Urothelium cell line (cell line): ENCODE data around the gene RAB1B.

Experiments used
- DNase-seq: peaks from one replicate; pipeline ENCODE4 v3.0.0; 2011; ENCODE audit warnings: low spot score, mixed read lengths
- FAIRE-seq: peaks from 2 replicates; lab custom pipeline; 2011; peaks lifted over from hg19 to GRCh38; lab: Jason Lieb, UNC

The RAB1B gene

DNA sequence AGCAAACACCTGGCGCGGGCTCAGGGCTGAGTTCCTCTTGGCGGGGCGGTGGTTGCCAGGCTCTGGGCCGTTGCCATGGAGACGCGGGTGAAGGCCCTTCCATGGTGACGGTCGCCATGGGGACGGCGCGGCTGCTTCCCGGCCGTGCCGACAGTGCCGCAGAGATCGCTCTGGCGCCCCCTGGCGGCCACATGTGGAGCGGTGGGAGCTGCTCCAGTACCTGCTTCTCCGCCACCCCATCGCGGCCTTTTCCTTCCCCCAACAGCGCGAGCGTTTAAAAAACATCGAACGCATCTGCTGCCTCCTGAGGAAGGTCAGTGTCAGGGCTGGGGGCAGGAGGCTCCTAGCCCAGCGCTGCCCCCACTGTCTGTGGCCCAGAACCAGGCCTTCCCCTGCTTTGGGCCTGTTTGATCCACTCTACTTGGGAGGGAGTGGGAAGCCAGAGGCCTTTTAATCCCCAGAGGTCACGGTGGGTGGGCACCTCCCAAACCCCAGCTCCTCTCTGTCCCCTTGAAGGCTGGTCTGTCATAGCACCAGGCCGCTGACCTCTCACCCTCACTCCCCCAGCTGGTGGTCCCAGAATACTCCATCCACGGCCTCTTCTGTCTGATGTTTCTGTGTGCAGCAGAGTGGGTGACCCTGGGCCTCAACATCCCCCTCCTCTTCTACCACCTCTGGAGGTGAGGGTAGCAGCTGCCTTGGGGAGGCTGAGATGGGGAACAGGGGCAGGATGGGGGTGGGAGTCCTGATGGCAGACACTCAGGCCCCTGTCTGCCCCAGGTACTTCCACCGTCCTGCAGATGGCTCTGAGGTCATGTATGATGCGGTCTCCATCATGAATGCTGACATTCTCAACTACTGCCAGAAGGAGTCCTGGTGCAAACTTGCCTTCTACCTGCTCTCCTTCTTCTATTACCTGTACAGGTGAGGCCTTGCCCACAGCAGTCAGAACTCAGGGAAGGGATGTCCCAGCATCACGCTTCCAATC, 14.3 kb downstream of the RAB1B start:
- DNase-seq (peak; percentile 98), FAIRE-seq (peak; percentile 98)

DNA sequence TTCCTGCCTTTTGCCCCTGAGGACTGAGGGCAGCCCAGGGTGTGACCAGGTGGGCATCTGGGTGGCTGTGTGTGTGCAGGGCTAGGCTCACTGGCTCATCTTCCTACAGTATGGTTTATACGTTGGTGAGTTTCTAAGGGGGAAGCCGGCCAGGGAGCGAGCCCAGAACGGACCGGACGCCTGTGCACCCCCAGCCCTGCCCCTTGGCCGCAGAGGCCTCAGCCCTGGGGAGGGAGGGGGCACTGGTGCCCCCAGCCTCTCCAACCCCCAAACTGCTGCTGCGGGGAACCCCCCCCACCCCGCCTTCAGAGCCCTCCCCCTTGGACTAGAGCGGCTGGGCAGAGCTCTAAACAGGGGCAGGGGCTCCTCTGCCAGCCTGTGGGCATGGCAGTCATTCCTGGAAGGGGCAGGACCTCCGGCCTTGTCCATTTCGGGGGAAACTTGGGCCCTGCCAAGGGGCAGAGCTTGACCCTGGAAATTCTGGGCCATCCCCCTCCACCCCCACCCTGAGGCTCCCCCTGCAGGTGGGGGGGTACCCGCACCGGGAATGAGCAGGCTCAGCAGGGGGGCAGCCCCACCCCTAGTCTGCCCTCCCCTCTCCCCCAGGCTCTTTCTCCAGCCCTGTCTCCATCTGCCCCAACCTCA, 15.1 kb downstream of the RAB1B start:
- FAIRE-seq: no peak

DNA sequence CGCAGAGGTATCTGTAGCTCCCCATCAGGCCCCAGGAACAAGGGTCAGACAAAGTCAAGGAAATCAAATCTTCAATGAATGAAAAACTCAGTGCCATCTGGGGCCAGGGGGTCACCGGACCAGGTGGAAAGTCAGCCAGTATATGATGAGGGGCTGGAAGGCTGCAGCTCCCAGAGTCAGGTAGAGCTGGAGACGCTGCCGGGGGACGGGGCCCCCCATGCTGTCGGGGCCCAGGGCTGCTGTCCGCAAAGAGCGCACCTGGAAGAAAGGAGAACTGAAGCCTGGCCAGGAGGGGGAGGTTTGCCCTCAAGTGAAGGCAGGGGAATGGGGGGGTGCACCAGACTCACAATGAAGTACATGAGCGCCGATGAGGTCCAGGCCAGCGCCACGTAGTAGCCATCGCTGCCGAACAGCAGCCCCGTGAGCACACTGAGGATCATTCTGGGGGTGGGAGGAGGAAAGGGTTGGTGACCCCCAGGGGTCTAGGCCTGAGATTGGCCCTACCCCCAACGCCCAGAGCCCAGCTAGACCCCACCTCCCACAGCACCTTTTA, 16.2 kb downstream of the RAB1B start:
- FAIRE-seq (no peak), DNase-seq (no peak)

More for the DNA sequence above, 15.1 kb downstream of the RAB1B start:
- no peak for DNase-seq

DNA sequence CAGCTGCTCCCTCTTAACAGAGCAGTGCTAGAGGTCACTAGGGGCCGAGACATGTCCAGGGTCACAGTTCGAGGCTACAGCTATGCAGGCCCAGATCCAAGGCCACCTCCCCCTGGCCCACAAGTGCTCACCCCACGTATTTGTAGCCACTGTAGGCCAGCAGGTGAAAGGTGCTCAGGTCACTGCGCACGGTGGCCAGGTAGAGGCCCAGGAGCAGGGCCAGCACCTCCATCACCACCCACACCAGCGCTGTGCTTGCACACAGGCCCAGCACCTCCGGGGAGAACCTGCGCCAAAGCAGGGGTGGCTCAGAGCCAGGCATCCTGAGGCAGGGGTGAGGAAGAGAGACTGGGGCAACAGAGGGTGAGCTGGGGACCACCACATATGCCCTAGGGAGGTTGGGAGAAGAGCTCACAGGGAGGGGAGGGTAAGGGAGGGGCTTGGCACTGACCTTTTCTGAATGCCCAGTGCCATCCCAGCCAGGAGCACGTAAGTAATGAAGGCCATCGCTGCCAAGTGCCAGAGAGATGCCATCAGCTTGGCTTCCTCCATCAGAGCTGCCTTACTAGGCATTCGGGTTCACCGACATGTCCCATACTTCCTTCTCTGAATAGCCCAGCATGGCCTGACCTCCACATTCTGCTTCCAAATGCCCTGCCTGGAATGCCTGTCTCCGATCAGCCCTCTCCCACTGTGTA, 17.0 kb downstream of the RAB1B start:
- FAIRE-seq (no peak), DNase-seq (no peak)

DNA sequence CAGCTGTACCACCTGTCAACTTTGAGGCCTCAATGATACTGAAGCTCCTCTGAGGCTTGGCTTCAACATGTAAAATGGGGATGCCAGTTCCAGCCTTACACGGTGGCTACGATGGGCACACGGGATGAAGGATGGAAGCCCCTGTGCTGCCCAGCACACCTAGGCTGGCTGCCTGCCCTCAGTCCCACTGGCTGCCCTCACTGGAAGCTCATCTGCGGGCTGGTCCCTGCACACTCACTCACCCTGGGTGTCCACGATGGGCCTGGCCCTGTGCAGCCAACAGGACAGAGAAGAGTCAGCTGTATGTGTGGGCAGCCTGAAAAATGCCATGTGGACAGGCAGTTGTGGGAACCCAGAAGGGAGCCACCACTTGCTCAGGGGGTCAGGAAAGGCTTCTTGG, 18.3 kb downstream of the RAB1B start:
- no peak for DNase-seq
- FAIRE-seq: no peak

DNA sequence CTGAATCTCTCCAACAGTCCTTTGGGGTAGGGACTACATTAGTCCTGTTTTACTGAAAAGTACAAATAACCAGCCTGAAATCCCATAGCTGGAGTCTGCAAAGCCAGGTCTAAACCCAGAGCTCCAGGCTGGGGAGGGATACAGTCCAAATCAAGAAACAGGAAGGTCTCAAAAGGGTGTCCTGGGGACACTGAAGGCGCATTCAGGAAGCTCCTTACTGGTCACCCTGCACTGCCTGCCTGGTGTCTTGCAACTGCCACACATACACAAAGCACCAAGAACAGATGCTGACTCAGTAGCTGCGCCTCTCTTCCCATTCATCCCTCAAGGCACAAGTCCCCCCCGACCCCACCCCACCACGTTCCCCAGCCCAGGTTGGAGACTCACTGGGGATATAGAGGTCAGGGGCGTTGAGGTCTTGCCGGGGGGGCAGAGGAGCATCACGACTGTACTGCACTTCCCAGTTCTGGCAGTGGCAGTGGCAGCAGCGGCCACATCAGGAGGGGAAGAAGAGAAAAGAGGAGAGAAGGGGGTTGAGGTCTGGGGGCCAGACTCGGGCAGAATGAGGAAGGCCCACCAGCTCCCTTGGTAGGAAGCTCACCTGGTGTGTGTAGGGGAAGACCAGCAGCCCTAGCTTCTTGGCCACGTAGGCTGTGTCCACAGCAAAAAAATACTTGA, 18.9 kb downstream of the RAB1B start:
- no peak for FAIRE-seq
- no peak for DNase-seq

DNA sequence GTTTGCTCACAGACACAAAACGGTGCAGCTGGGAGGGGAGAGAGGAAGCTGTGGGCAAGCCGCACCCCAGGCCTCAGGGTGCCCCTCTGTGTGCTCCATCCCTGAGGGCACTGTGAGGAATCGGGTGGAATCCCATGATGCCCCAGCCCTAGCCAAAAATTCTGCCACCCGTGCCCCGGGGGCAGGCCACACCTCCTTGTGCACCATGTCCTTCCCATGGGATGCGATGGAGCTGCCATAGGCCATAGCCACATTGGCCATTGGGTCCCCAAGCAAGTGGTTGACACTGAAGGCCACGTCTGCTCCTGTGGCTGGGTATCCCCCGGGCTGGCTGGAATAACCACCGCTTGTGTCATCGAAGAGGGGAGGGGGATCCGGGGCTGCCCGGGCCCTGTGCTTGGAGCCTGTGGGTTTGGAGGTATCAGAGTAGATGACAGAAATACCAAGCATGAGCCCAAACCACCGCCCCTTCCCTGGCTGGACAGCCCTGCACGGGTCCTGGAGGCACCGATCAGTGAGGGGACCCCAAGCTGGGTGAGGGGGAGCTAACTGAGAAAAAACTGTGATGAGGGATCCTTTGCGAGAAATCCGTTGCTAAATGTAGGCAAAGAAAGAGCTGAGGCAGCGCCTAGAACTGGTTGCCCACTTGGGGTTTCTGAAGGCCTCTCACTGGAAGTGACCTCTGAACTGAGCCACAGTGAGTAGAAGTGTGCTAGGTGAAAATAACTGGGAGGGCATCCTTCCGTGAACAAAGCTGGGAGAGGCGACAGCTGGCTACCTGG, 19.6 kb downstream of the RAB1B start:
- DNase-seq: no peak
- FAIRE-seq: no peak

DNA sequence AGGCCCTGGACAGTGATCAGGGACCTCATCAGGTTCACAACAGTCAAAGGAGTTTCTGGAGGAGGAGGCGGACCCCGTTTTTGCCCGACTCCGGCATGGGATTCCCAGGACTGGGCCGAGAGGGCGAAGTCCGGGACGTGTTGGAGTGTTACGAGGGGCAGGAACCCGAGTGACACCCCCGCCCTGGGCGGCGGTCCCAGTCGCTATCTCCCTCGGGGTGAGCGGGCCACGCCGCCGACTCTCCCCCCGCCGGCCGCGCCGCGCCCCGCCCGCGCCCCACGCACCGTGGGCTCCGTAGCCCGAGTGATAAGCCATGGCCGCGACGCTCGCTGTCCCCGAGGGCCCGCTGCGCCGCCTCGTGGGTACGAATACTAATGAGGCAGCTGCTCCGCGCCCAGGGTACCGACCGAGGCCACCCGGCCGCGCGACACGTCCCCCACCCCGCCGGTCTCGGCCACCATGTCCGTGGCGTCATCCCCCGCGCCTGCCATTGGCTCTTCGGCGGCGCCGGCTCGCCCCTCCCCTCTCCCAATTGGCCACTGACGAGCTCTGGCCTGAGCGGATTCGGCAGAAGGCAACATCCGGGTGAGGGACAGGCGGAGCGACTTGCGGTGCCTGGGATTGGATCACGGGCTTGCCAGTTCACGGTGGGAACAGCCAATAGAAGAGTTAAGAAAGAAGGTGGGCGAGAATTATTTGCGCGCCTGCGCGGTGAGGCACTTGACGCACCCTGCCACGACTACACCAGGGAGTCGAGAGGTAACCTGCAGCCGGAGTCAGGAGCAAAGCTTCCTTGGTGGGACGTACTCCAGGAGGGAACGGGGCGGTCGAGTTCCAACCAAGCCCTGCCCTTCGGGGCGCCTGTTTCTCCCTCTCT, 20.5 kb downstream of the RAB1B start, which contains the start of gene YIF1A:
TSS of gene YIF1A (minus strand) at position 473 of the 877 bp plus-strand sequence. CDS start at position 315, 158 bp downstream.
- FAIRE-seq: peak; percentile 98
- DNase-seq: peak; percentile 100

DNA sequence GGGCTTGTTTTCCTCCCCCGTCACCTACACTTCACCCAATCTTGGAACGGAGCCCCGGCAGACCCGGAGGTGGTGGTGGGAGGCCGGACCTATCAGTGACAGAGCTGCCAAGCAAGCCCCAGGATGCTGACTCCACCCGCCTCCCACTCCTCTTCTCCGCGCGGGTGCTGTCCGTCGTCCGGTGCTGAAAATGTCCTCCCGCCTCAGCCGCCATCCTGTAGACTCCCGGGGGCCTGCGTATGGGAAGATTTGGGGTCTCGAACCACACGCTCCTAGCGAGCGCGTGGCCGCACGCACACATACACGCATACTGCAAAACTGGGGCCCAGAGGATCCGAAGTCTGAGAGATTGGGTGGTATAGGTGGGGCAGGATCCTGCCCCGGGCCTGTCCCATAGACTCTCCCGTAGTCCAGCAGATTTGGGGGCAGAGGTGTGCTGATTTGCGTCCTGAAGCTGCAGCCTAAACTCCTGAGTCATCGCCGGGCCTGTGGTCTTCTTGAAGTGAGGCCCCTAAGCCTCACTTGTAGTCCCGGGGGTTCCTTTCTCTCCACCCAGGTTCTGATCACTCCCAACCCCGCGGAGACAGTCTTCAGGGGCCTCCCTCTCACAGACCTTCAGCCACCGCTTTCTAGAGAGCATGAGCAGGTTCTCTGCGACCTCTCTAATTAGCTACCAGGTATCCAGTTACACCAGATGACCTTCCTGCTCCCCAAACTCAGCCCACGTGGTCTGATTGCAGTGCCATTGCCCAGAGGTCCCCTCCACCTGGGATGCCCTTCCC, 21.3 kb downstream of the RAB1B start:
- FAIRE-seq (no peak), DNase-seq (peak; percentile 78)

DNA sequence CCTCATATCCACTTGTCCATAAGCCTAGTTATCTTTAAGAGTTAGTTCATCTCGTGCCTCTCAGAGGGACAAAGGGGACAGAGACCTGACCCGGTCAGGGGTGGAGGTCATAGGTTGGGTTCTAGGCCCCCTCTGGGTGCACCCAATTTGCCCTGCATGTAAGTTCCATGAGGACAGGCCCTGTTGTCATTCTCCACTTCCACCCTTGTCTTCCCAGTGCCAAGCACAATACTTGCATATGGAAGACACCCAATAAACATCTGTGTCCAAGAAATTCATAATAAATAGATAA, 21.8 kb downstream of the RAB1B start:
- DNase-seq (no peak), FAIRE-seq (no peak)

DNA sequence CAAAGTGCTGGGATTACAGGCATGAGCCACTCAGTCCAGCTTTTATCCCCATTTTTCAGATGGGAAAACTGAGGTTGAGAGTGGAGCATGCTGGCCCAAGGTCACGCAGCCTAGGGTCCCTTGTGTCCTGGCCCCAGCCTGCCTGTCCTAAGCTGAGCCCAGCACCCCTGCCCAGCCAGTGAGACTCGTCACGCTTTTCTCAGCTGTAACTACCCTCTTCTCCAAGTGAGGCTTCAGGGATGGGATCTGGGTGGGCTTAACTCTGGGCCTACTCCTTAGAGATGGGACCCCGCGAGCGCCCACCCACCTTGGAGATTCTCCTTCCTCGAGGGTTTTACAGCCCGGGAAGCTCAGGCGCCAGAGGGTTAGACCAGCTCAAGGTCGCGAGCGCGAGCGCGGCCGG, 22.9 kb downstream of the RAB1B start:
- no peak for FAIRE-seq
- DNase-seq: no peak

DNA sequence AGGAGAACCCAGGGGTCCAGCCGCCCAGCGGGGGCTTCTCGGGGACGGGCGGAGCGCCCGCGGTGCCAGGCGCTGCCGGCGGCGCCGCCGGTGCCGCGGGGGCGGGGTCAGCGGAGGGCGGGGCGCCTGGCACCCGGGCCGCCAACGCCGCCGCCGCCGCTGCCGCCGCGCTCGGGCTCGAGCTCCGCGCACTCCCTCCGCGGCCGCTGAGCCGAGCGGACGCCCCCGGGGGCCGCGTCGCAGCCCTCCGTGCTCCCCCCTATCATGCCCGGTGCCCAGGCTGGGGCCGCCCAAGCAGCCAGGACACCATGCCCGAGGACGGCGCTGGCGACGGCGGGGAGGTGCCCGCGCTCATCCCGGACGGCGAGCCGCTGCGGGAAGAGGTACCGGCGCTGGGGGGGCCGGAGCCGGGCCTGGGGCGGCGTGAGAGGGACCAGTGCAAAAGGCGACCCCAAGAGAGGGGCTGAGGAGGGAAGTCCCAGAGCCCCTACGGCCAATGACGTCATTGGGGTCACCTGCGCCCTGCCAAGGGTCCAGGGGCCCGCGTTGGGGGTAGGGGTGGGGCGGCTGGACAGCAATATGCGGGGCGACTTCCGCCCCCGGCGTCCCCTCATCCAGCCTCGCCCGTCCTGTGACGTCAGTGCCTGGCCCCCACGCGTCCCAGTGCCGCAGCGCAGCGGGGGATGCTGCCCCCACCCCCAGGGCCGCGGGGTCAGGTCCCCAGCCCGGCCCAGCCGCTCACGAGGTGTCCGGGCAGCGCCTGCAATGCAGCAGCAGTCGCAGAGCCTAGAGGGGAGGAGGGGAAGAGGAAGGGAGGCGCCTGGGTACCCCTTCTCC, 23.5 kb downstream of the RAB1B start, which contains the start of gene TMEM151A:
TSS of gene TMEM151A (plus strand) at position 189 of the 837 bp plus-strand sequence. CDS start at position 309, 120 bp downstream.
- FAIRE-seq (no peak), DNase-seq (peak; percentile 48)

DNA sequence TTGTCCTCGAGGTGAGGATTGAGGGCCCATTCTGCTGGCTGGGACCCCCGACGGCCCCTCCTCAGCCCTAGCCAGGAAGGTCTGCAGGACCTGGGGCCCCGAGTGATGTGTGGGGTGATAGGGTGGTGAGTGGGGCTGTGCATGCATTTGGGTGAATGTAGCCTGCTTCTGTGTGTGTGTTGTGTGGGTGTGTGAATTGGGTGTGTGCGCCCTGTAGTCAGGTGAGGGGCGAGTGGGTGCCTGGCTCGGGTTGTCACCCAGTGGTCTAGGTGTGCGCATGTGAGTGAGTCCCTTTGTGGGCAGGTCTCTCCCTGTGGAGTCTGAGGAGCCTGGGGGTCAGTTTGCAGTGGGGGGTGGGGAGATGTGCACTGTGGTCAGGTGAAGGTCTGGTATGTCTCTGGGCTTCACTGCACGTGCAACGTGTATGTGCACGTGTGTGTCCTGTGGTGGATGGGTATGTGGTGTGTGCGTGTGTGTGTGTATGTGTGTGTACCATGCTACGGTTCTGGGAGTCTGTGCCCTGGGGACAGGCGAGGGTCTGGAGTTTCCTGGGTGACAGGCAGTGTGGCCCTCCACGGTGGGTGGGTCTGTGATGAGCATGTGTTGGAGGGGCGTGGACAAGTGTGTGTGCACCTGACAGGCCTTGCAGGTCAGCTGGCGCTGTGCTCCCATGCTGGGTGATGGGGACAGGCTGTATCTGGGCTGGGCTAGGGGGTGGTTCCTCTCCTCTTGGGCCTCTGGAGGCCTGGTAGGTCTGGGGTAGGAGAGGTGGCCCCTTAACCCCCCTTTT, 24.3 kb downstream of the RAB1B start:
- DNase-seq (no peak), FAIRE-seq (peak; percentile 79)

DNA sequence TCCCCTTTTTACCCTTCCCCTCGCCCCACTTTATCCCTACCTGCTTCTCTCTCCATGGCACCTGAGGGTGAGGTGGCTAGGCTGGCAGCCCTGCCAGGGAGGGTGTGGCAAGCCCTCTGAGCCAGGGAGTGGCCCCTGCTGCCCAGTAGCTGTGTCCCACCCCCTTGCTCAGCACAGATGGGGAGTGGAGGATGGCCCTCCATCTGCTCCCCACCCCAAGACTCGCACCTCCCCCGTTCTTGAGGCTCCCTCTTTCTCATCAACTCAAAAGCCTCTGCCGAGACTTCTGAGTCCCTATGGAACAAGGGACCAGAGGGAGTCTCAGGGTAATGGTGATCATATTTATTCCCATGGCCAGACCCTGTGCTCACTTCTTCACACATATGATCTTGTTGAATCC, 24.9 kb downstream of the RAB1B start:
- no peak for DNase-seq
- FAIRE-seq: no peak

DNA sequence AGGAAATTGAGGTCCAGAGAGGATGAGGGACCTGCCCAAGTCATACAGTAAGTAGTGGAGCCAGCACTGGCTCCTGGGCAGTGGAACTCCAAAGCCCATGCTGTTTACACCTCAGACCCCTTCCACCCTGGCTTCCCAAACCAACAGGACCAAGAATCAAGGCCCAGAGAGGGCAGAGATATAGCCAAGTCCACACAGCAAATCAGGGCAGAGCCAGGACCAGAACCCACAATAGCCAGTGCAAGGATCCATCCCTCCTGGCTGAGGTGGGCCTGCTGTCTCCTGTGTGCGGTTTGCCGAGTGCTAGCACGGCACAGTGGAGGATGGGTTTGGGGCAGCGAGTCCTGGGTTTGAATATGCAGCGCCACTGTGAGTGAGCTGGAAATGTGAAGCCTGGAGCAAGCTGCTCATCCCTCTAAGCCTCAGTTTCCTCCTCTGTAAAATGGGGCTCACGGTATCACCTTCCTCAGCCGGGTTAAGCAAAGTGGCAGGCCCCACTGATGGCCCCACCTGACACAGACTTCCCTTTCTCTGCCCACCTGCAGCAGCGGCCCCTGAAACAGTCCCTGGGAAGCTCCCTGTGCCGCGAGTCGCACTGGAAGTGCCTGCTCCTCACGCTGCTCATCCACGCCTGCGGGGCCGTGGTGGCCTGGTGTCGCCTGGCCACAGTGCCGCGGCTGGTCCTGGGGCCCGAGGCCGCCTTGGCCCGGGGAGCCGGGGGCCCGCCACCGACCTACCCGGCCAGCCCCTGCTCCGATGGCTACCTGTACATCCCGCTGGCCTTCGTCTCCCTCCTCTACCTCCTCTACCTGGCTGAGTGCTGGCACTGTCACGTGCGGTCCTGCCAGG, 25.6 kb downstream of the RAB1B start:
- FAIRE-seq (no peak), DNase-seq (no peak)
